Measurements from ENCODE around the gene UBA6. TPM values are rescaled to one million over a fixed set of nuclear protein-coding genes. Genes with fewer than 3 reads are reported as not detected.

Gene UBA6
- total RNA-seq, 1 donor from 2014 or later, result 85.7 TPM

DNA sequence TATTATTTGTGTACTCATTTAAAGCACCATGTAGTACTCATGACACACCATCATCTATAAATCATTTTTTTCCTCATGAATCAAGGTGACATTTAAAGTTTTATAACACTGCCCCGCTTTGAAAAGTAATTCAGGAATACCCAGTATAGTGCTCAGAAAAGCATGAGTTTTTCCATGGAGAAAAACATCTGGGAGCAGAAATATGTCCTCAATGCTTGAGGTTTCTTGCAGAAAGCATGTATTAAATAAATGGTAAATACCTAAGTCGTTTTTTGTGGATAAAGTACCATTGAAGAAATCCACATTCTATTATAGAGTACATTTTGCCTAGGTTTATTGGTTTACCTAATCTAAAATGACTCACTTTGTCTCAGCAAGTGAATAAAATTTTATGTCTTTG, 66.2 kb downstream of the UBA6 start:
- Mint-ChIP-seq H3K36me3 (ENCODE audit: unreplicated experiment) (peaks cover 19% of the 10 kb centered on the region), H3K27me3 (ENCODE audit: unreplicated experiment) (no peaks in the 10 kb centered on the region), H3K4me3 (ENCODE audit: unreplicated experiment) (no peak overlapping the region), H3K4me1 (ENCODE audit: low read depth, unreplicated experiment) (peaks cover 2% of the 10 kb centered on the region), H3K9me3 (ENCODE audit: unreplicated experiment) (no peaks in the 10 kb centered on the region), H3K27ac (ENCODE audit: unreplicated experiment) (no peak overlapping the region)
- DNase-seq, result no peak
- TF ChIP-seq, protein P1, sequence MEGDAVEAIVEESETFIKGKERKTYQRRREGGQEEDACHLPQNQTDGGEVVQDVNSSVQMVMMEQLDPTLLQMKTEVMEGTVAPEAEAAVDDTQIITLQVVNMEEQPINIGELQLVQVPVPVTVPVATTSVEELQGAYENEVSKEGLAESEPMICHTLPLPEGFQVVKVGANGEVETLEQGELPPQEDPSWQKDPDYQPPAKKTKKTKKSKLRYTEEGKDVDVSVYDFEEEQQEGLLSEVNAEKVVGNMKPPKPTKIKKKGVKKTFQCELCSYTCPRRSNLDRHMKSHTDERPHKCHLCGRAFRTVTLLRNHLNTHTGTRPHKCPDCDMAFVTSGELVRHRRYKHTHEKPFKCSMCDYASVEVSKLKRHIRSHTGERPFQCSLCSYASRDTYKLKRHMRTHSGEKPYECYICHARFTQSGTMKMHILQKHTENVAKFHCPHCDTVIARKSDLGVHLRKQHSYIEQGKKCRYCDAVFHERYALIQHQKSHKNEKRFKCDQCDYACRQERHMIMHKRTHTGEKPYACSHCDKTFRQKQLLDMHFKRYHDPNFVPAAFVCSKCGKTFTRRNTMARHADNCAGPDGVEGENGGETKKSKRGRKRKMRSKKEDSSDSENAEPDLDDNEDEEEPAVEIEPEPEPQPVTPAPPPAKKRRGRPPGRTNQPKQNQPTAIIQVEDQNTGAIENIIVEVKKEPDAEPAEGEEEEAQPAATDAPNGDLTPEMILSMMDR (IDR thresholded peaks at IDR 0.05; ENCODE audit: partially characterized antibody, unreplicated experiment), result no peak

DNA sequence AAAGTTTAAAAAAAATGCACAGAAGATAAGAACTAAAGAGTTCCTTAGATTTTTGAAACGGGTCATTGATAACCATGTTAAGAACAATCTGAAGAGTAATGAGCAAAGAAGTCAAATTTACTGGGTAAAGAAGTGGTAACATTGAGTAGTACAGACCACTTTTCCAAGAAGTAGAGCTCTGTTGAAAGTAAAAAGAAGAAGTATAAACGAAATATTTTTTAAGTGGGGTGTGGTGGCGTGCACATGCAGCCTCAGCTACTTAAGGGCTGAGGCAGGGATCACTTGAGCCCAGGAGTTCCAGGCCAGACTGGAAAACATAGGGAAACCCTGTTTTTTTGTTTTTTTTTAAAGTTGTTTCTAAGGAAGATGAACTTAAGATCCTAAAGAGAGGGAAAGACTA, 68.5 kb downstream of the UBA6 start:
- H3K4me3 Mint-ChIP-seq (ENCODE audit: unreplicated experiment), result no peak overlapping the region
- peaks cover 6% of the 10 kb centered on the region for H3K36me3 Mint-ChIP-seq (ENCODE audit: unreplicated experiment)
- no peak overlapping the region for H3K27ac Mint-ChIP-seq (ENCODE audit: unreplicated experiment)
- H3K4me1 Mint-ChIP-seq (ENCODE audit: low read depth, unreplicated experiment), result no peaks in the 10 kb centered on the region
- no peaks in the 10 kb centered on the region for H3K27me3 Mint-ChIP-seq (ENCODE audit: unreplicated experiment)
- TF ChIP-seq, protein P1 (IDR thresholded peaks at IDR 0.05; ENCODE audit: partially characterized antibody, unreplicated experiment), result no peak
- no peak for DNase-seq
- no peaks in the 10 kb centered on the region for H3K9me3 Mint-ChIP-seq (ENCODE audit: unreplicated experiment)

- Mint-ChIP-seq H3K9me3 (ENCODE audit: unreplicated experiment) (no peaks in the 10 kb centered on the region), H3K27ac (ENCODE audit: unreplicated experiment) (no peak overlapping the region), H3K27me3 (ENCODE audit: unreplicated experiment) (no peaks in the 10 kb centered on the region), H3K36me3 (ENCODE audit: unreplicated experiment) (no peaks in the 10 kb centered on the region), H3K4me1 (ENCODE audit: low read depth, unreplicated experiment) (no peaks in the 10 kb centered on the region), H3K4me3 (ENCODE audit: unreplicated experiment) (no peak overlapping the region)
- TF ChIP-seq, protein P1 (IDR thresholded peaks at IDR 0.05; ENCODE audit: partially characterized antibody, unreplicated experiment), result no peak
- no peak for DNase-seq
Measured at GRCh38 chr4:67624939-67625338, 76.0 kb downstream of the UBA6 start.

DNA sequence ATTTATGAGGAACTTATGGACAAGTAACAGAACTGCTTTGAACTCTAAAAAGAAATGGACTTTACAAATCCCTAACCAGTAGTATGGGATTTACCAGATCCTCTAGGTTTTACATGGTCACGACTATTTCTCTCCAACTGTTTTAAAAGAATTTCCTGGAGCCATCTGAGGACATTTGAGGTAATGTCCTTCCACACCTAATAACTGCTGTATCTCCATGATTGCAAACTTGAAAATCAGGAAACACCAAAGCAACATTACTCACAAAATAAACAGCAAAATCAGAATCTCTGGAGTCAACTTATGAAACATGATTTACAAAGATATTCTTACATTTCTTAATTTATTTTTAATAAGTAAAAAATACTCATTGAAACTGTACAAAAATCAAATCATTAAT, 84.5 kb downstream of the UBA6 start:
- Mint-ChIP-seq H3K4me3 (ENCODE audit: unreplicated experiment) (no peak overlapping the region), H3K9me3 (ENCODE audit: unreplicated experiment) (no peaks in the 10 kb centered on the region), H3K36me3 (ENCODE audit: unreplicated experiment) (peaks cover 5% of the 10 kb centered on the region), H3K27ac (ENCODE audit: unreplicated experiment) (no peak overlapping the region), H3K27me3 (ENCODE audit: unreplicated experiment) (no peaks in the 10 kb centered on the region), H3K4me1 (ENCODE audit: low read depth, unreplicated experiment) (no peaks in the 10 kb centered on the region)
- TF ChIP-seq, protein P1 (IDR thresholded peaks at IDR 0.05; ENCODE audit: partially characterized antibody, unreplicated experiment), result no peak
- no peak for DNase-seq

- Mint-ChIP-seq H3K9me3 (ENCODE audit: unreplicated experiment) (no peaks in the 10 kb centered on the region), H3K36me3 (ENCODE audit: unreplicated experiment) (peaks cover 5% of the 10 kb centered on the region), H3K27me3 (ENCODE audit: unreplicated experiment) (no peaks in the 10 kb centered on the region), H3K4me3 (ENCODE audit: unreplicated experiment) (no peak overlapping the region), H3K4me1 (ENCODE audit: low read depth, unreplicated experiment) (no peaks in the 10 kb centered on the region), H3K27ac (ENCODE audit: unreplicated experiment) (no peak overlapping the region)
- TF ChIP-seq, protein P1 (IDR thresholded peaks at IDR 0.05; ENCODE audit: partially characterized antibody, unreplicated experiment), result no peak
- no peak for DNase-seq
Measured at GRCh38 chr4:67615119-67615518, 85.8 kb downstream of the UBA6 start.

Measured in glutamatergic neuron (in vitro differentiated cells).